ENCODE measurements around the gene MAPK1. TPM values are rescaled to one million over a fixed set of nuclear protein-coding genes. Genes with fewer than 3 reads are reported as not detected.
A peak's percentile ranks its signal among the peaks of the same experiment; 100 is the strongest.
"Not testable (repeated sequence)": the region's sequence is repeated elsewhere in the genome, so short reads cannot be mapped to it uniquely, and the experiment has no call there.

Gene MAPK1
- total RNA-seq, 1 donor from 2014 or later, result 109 TPM

DNA sequence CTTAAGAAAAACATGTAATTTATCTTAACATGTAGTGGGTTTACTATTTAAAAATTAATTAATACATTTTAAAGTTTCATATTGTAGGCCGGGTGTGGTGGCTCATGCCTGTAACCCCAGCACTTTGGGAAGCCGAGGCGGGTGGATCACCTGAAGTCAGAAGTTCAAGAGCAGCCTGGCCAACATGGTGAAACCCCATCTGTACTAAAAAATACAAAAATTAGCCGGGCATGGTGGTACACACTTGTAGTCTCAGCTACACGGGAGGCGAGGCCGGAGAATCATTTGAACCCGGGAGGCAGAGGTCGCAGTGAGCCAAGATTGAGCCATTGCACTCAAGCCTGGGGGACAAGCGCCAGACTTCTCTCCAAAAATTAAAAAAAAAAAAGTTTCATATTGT lies 73.7 kb downstream of the MAPK1 start:
- not testable (repeated sequence) for DNase-seq (ENCODE audit: low spot score)

- no peak for DNase-seq (ENCODE audit: low spot score)
Observed at GRCh38 chr22:21791635-21792625, 75.5 kb downstream of the MAPK1 start.

DNA sequence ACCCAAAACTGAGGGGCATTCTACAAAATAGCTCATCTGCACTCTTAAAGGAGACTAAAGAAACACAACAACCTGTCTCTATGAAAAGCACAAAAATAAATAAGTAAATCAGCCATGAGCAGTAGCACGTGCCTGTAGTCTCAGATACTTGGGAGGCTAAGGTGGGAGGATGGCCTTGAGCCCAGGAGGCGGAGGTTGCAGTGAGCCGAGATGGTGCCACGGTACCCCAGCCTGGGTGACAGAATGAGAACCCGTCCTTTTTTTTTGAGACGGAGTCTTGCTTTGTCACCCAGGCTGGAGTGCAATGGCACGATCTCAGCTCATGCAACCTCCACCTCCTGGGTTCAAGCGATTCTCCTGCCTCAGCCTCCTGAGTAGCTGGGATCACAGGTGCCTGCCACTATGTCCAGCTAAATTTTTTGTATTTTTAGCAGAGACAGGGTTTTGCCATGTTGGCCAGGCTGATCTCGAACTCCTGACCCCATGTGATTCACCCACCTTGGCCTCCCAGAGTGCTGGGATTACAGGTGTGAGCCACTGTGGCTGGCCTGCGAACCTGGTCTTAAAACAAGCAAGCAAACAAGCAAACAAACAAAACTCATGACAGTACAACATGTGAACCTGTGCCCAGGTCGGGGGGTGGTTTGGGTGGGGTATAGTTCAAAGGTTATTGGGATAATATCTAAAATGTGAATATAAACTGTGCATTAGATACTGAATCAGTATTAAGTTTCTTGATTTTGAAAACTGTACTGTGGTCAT lies 76.4 kb downstream of the MAPK1 start:
- not testable (repeated sequence) for DNase-seq (ENCODE audit: low spot score)

DNA sequence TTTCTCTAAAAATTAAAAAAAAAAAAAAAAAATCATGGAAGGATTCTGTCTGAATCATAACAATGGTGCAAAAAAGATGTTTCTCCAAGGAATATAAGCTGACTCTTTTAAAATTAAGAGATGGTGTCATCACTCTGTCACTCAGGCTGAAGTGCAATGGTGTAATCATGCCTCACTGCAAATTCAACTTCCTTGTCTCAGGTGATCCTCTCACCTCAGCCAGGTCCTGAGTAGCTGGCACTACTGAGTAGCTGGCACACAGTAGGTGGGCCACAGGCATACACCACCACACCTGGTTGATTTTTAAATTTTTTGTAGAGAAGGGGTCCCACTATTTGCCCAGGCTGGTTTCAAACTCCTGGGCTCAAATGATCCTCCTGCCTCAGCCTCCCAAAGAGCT lies 77.1 kb downstream of the MAPK1 start:
- no peak for DNase-seq (ENCODE audit: low spot score)

- not testable (repeated sequence) for DNase-seq (ENCODE audit: low spot score)
Observed at GRCh38 chr22:21787565-21787964, 79.9 kb downstream of the MAPK1 start.

DNA sequence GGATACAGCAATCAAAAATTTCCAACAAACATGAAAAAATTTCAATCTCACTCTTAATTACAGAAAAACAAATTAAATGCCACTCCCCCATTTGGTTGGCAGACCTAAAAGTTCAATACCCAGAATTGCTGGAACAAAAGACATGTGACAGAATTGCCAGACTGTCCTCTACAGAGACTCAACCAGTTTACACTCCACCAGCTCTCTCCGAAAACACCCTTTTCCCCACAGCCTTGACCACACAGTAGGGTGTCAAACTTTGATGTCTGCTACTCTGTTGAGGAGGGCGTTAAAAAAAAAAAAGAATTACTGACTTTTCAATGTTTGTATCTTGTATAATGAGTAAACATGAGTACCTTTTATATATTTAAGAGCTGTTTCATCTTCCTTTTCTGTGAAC lies 87.2 kb downstream of the MAPK1 start:
- DNase-seq (ENCODE audit: low spot score), result peak; percentile 4

- no peak for DNase-seq (ENCODE audit: low spot score)
Observed at GRCh38 chr22:21779444-21779843, 88.0 kb downstream of the MAPK1 start.

DNA sequence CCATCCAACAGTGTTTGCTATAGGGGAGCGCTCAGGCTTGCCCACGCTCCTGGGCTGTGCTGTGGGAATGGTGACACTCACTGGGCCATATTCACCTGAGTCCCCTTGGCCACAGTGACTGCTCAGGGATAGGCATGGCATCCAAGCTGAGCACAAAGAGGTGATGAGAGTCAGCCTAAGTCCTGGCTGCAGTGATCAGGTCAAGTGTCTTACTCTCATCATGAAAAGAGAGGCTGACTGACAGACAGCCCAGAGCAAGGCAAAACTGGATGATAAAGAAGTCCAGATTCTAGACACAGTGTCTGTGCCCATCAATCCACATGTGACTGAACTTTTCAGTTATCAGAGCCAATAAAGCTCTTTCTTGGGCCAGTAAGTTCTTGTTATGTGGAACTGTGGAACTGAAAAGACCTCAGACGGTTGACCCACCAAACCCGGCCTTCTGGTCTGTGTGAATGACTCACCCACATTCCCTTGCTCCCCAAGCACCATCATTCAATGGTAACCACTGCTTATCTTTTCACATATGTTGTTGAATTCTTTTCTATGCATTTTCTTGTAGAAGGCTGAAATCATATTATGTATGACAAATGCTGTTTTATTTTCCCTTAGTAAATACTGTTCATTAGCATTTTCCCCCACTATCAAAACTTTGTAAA lies 88.6 kb downstream of the MAPK1 start:
- peak; percentile 28 for DNase-seq (ENCODE audit: low spot score)

DNA sequence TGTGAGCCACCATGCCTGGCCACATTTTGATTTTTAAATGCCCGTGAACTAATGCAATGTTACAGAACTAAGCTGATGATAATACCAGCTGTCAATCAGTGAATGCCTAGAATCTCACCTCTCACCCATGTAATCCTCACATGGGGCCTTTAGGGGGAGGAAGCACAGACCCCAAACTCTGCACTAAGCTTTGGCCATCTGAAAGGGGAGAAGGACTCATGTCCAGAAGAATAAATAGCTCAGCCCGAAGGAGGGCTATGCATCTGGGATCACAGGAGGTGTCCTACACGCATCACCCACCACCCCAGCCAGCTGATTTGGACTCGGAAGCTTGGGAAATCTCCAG lies 95.8 kb downstream of the MAPK1 start:
- peak; percentile 45 for DNase-seq (ENCODE audit: low spot score)

DNA sequence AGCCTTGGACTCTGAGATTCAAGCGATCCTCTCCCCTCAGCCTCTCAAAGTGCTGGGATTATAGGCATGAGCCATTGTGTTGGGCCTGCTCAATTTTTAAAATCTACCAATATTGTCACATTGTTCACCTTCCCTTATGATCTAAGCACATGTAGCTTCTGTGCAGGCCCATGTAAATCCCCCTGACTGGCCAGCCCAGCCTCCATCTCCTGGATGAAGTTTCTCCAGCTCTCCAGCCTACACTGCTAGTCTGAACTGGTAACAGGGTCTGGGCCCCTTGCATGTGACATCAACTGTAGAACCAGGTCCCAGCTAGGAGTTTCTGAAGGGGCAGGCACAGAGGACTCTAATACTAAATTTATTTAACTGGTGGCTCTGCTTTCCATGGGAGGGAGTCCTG lies 99.0 kb downstream of the MAPK1 start:
- DNase-seq (ENCODE audit: low spot score), result peak; percentile 20

DNA sequence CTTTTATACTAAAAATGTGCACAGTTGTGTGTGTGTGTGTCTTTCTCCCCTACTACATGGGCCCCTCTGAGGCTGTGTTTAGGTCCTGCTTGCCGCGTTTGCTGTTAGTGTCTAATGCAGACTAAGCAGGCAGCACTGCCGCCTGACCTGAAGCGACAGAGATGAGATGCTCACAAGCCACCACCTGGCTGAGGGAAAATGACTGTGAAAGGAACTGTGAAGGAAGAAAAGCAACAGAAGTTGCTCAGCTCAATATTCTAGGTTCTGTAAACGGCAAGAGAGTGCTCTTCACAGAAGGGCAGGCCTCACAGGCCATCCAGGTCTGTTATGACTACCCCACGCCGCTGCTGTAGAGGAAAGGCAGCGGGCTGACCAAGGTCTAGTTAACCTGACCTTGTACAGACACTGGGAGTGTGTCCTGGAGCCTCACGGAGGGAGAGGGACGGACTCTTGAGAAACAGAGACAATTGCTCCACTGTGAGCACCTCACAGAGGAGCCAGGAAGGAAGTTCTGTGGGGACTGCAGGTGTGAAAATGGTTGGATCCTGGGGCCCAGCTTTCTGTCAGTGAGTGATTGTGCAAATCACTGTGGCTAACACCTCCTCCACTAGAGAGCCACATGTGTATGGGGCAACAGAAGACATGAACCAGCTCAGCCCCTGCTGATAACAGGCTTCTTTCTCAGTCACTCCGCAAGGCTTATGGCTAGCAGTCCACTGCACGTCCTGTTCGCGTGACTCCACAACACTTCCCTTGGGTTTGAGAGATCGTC lies 100.6 kb downstream of the MAPK1 start:
- no peak for DNase-seq (ENCODE audit: low spot score)

DNA sequence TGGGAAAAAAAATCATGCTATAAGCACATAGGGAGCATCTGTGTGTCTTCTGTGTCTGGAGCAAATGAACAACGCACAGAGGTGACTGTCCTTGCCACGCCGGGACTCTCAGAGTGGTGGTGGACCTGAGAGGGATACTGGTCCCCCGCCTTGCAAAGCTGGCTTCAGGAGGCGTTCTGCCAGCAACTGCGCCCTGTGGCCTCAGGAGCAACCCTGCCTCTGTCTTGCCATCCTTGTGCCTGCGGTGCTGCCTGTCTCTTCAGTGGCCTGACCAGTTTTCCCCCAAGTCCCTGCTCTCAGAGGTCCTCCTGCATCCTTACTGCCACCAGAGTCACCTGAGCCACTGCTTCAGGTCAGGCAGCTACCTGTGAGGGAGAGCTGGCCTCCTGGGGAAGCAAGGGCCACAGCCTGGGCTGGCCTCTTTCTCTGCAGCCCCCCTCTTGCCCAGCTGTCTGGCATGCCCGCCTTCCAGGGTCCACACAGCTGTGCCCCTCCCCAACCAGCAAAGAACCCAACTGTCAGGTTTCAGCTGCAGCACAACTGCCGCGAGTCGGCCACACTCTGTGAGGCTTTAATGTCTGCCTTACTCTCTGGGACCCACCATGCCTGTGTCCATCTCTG lies 101.4 kb downstream of the MAPK1 start:
- DNase-seq (ENCODE audit: low spot score), result no peak

- DNase-seq (ENCODE audit: low spot score), result no peak
Observed at GRCh38 chr22:21764038-21764804, 103.2 kb downstream of the MAPK1 start.

GRCh38 chr22:21762712-21763581 lies 104.5 kb downstream of the MAPK1 start:
- no peak for DNase-seq (ENCODE audit: low spot score)

GRCh38 chr22:21761994-21762680 lies 105.3 kb downstream of the MAPK1 start:
- no peak for DNase-seq (ENCODE audit: low spot score)

- no peak for DNase-seq (ENCODE audit: low spot score)
Observed at GRCh38 chr22:21761086-21761485, 106.4 kb downstream of the MAPK1 start.

GRCh38 chr22:21760640-21761039 lies 106.8 kb downstream of the MAPK1 start:
- DNase-seq (ENCODE audit: low spot score), result no peak
